ENCODE results near the gene MYO9B.
A peak's percentile ranks its signal among the peaks of the same experiment; 100 is the strongest.

The MYO9B gene

GRCh38 chr19:17227798-17228367 lies 152.3 kb downstream of the MYO9B start:
- DNase-seq = no peak
- Mint-ChIP-seq H3K4me3 (no peak overlapping the region), H3K4me1 (peaks cover 11% of the 10 kb centered on the region), H3K27ac (no peak overlapping the region), H3K36me3 (ENCODE audit: low read depth) (peaks cover 16% of the 10 kb centered on the region), H3K9me3 (no peaks in the 10 kb centered on the region), H3K27me3 (ENCODE audit: low read depth, poor library complexity) (peaks cover 3% of the 10 kb centered on the region)
- no peak for TF ChIP-seq CTCF (IDR thresholded peaks at IDR 0.05)

- H3K4me1 Mint-ChIP-seq = peaks cover 25% of the 10 kb centered on the region
- no peak for DNase-seq
- no peak overlapping the region for H3K4me3 Mint-ChIP-seq
- peaks cover 4% of the 10 kb centered on the region for H3K27me3 Mint-ChIP-seq (ENCODE audit: low read depth, poor library complexity)
- no peaks in the 10 kb centered on the region for H3K9me3 Mint-ChIP-seq
- TF ChIP-seq CTCF (IDR thresholded peaks at IDR 0.05) = no peak
- peaks cover 32% of the 10 kb centered on the region for H3K36me3 Mint-ChIP-seq (ENCODE audit: low read depth)
- H3K27ac Mint-ChIP-seq = no peak overlapping the region
These were observed 154.3 kb downstream of the MYO9B start for GRCh38 chr19:17229890-17230289.

GRCh38 chr19:17232258-17232657 lies 156.7 kb downstream of the MYO9B start:
- no peak overlapping the region for H3K27ac Mint-ChIP-seq
- H3K36me3 Mint-ChIP-seq (ENCODE audit: low read depth) = peaks cover 32% of the 10 kb centered on the region
- no peak for TF ChIP-seq CTCF (IDR thresholded peaks at IDR 0.05)

GRCh38 chr19:17234911-17235299 lies 159.3 kb downstream of the MYO9B start:
- H3K4me3 Mint-ChIP-seq = peak overlapping the region; percentile 65
- H3K9me3 Mint-ChIP-seq = no peaks in the 10 kb centered on the region
- H3K27ac Mint-ChIP-seq = no peak overlapping the region

More at GRCh38 chr19:17232258-17232657, 156.7 kb downstream of the MYO9B start:
- Mint-ChIP-seq H3K27me3 (ENCODE audit: low read depth, poor library complexity) (peaks cover 4% of the 10 kb centered on the region), H3K4me3 (no peak overlapping the region), H3K4me1 (peaks cover 30% of the 10 kb centered on the region), H3K9me3 (no peaks in the 10 kb centered on the region)
- DNase-seq = no peak

GRCh38 chr19:17235300-17235970 lies 159.9 kb downstream of the MYO9B start:
- Mint-ChIP-seq H3K9me3 (no peaks in the 10 kb centered on the region), H3K36me3 (ENCODE audit: low read depth) (peaks cover 44% of the 10 kb centered on the region), H3K4me1 (peaks cover 47% of the 10 kb centered on the region), H3K27me3 (ENCODE audit: low read depth, poor library complexity) (peaks cover 4% of the 10 kb centered on the region), H3K4me3 (peak overlapping the region; percentile 54), H3K27ac (no peak overlapping the region)
- no peak for TF ChIP-seq CTCF (IDR thresholded peaks at IDR 0.05)
- DNase-seq = peak; percentile 75

More at GRCh38 chr19:17234911-17235299, 159.3 kb downstream of the MYO9B start:
- H3K27me3 Mint-ChIP-seq (ENCODE audit: low read depth, poor library complexity) = peaks cover 4% of the 10 kb centered on the region
- TF ChIP-seq CTCF (IDR thresholded peaks at IDR 0.05) = no peak
- H3K36me3 Mint-ChIP-seq (ENCODE audit: low read depth) = peaks cover 45% of the 10 kb centered on the region
- peak; percentile 59 for DNase-seq
- H3K4me1 Mint-ChIP-seq = peaks cover 42% of the 10 kb centered on the region
